Lower lobe of right lung (tissue), 2 donors: Measurements from ENCODE around the gene THRA. TPM values are rescaled to one million over a fixed set of nuclear protein-coding genes. Genes with fewer than 3 reads are reported as not detected.

Experiments used
- ATAC-seq, 2 donors: fragments of 200-7000 bp; cut with Tn5 transposase; one replicate each; pipeline ENCODE4 v1.9.1; 2020 to 2022; ENCODE audit warnings: mild to moderate bottlenecking in 2 of 2, moderate library complexity in 2 of 2
- DNase-seq: peaks from one replicate; pipeline ENCODE4 v3.0.0-alpha.2; 2020
- H3K27ac ChIP-seq: fragments of 200-600 bp; one replicate; pipeline ENCODE4 v1.8.0; 2022
- H3K27me3 ChIP-seq: fragments of 200-600 bp; one replicate; pipeline ENCODE4 v1.8.0; 2022; ENCODE audit warnings: low read depth
- H3K36me3 ChIP-seq: fragments of 200-600 bp; one replicate; pipeline ENCODE4 v1.8.0; 2022; ENCODE audit warnings: mild to moderate bottlenecking
- H3K4me1 ChIP-seq: fragments of 200-600 bp; one replicate; pipeline ENCODE4 v1.8.0; 2022
- H3K4me3 ChIP-seq: fragments of 200-600 bp; one replicate; pipeline ENCODE4 v1.8.0; 2022; ENCODE audit warnings: mild to moderate bottlenecking
- H3K9me3 ChIP-seq: fragments of 200-600 bp; one replicate; pipeline ENCODE4 v1.8.0; 2022
- intact Hi-C: fragments of 100-400 bp; cut with DNase I; formaldehyde crosslinking; loops from one replicate; pipeline ENCODE4 v1.11.0; 2022
- total RNA-seq: library from RNA; stranded (reverse); fragmentation: NEBNext Ultra II Directional; extraction: Animal tissue kit (Norgen Biotek cat#: 25700); gene quantifications from one replicate; pipeline ENCODE4 v1.2.1, GENCODE V29; 2021
- TF ChIP-seq, protein P1 (sequence below): fragments of 200-600 bp; IDR thresholded peaks from one replicate; pipeline ENCODE4 v1.8.0; 2022; ENCODE audit warnings: antibody characterized with exemption, mild to moderate bottlenecking
- donor health status: DM: no; HTN: yes; CAD: no; lungs with severe emphysema.

Gene THRA
- total RNA-seq, 1 donor from 2014 or later = 50.1 TPM

DNA sequence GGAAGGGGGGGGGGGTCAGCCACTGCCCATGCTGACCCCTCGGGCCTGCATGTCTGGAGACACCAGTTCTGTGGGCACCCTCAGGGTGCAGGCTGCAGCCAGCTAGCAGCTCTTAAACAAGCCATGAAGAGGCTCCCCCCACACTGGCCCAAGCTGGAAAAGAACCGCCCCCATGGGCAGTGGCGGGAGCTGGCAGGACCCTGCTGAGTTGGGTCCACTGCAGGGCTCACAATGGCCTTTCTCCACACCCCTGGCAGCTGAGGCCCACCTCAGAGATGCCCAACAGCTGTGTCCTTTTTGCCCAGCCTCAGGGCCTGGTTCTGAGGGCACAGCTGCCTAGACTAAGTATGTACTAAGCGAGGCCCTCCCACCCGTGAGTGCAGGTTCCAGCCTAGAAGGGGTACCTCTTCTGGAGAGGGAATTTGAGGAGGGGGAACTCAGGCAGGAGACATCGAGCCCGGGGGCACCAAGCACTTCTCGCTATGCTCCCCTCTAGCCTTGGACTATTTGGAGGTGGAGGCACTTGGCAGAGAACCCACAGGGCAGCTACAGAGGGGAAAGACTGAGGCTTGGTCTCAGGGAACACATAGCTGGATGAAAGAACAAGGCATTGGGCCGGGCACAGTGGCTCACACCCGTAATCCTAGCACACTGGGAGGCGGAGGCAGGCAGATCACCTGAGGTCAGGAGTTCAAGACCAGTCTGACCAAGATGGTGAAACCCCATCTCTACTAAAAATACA lies 3.2 kb downstream of the THRA start:
- H3K4me3 ChIP-seq = peak overlapping the region; percentile 100
- peak; percentile 37 for DNase-seq
- H3K4me1 ChIP-seq = peaks cover 74% of the 10 kb centered on the region

DNA sequence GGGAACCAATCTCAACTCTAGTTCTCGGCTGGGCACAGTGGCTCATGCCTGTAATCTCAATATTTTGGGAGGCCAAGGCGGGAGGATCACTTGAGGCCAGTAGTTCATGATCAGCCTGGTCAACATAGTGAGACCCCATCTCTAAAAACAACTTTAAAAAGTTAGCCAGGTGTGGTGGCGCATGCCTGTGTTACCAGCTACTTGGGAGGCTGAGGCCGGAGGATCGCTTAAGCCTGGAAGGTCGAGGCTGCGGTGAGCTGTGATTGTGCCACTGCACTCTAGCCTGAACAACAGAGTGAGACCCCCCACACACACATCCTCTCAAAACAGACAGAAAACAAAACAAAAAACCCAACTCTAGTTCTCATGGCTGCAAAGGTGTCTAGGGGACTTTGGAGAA lies 4.9 kb downstream of the THRA start:
- intact Hi-C loops = no loop called here
- TF ChIP-seq, protein P1, sequence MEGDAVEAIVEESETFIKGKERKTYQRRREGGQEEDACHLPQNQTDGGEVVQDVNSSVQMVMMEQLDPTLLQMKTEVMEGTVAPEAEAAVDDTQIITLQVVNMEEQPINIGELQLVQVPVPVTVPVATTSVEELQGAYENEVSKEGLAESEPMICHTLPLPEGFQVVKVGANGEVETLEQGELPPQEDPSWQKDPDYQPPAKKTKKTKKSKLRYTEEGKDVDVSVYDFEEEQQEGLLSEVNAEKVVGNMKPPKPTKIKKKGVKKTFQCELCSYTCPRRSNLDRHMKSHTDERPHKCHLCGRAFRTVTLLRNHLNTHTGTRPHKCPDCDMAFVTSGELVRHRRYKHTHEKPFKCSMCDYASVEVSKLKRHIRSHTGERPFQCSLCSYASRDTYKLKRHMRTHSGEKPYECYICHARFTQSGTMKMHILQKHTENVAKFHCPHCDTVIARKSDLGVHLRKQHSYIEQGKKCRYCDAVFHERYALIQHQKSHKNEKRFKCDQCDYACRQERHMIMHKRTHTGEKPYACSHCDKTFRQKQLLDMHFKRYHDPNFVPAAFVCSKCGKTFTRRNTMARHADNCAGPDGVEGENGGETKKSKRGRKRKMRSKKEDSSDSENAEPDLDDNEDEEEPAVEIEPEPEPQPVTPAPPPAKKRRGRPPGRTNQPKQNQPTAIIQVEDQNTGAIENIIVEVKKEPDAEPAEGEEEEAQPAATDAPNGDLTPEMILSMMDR = no peak
- ATAC-seq (no peak), DNase-seq (no peak)
- H3K9me3 ChIP-seq = no peaks in the 10 kb centered on the region
- H3K36me3 ChIP-seq = no peaks in the 10 kb centered on the region
- no peaks in the 10 kb centered on the region for H3K27me3 ChIP-seq
- H3K4me1 ChIP-seq = peaks cover 86% of the 10 kb centered on the region
- H3K27ac ChIP-seq = peak overlapping the region; percentile 70
- no peak overlapping the region for H3K4me3 ChIP-seq

More for the DNA sequence above, 3.2 kb downstream of the THRA start:
- H3K27ac ChIP-seq = peak overlapping the region; percentile 68
- H3K9me3 ChIP-seq = no peaks in the 10 kb centered on the region
- no peaks in the 10 kb centered on the region for H3K27me3 ChIP-seq
- intact Hi-C loops = no loop called here
- H3K36me3 ChIP-seq = no peaks in the 10 kb centered on the region
- no peak for ATAC-seq
- TF ChIP-seq, protein P1 = no peak

DNA sequence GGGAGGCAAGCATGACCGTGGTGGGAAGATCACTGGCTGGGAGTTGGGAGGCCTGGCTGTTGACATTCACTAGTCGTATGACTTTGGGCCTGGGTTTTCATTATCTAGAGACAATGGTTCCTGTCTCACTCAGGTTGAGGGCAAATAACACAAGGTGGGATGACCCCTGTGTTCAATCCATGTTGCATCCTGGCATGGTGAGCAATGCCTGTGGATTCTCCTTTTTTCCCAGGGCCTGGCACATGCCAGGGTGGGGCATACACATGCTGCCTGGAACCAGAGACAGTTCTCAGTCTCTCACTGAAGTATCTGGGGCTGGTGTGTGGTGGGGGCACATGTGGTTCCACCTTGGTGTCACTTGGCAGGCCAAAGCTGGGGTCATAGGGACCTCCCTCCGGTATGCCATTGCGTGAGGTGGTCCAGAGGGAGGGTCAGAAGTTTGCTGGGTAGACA lies 5.4 kb downstream of the THRA start:
- no peaks in the 10 kb centered on the region for H3K27me3 ChIP-seq
- H3K27ac ChIP-seq = peak overlapping the region; percentile 70
- ATAC-seq (no peak), DNase-seq (no peak)
- no peaks in the 10 kb centered on the region for H3K9me3 ChIP-seq
- H3K4me1 ChIP-seq = peaks cover 91% of the 10 kb centered on the region
- H3K36me3 ChIP-seq = no peaks in the 10 kb centered on the region
- TF ChIP-seq, protein P1 = no peak
- intact Hi-C loops = no loop called here
- peak overlapping the region; percentile 39 for H3K4me3 ChIP-seq

DNA sequence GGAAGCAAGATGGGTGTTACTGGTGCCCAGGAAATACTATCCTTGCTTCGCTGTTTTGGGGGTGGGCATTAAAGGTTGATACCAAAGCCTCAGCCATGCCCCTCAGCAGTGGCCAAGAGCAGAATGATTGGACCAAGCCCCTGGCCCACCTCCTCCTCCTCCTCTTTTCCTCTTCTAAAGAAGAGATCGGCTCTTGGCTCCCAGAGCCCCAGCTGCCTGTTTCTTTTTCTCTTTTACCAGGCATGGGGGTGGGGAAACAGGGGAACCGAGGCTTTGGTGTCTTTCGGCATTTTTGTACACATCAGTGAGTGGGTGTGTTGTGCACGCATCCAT lies 5.8 kb downstream of the THRA start:
- no peaks in the 10 kb centered on the region for H3K27me3 ChIP-seq
- ATAC-seq (no peak), DNase-seq (no peak)
- H3K27ac ChIP-seq = peak overlapping the region; percentile 70
- peak overlapping the region; percentile 39 for H3K4me3 ChIP-seq
- H3K4me1 ChIP-seq = peaks cover 95% of the 10 kb centered on the region
- intact Hi-C loops = no loop called here
- TF ChIP-seq, protein P1 = no peak
- H3K9me3 ChIP-seq = no peaks in the 10 kb centered on the region
- H3K36me3 ChIP-seq = no peaks in the 10 kb centered on the region

DNA sequence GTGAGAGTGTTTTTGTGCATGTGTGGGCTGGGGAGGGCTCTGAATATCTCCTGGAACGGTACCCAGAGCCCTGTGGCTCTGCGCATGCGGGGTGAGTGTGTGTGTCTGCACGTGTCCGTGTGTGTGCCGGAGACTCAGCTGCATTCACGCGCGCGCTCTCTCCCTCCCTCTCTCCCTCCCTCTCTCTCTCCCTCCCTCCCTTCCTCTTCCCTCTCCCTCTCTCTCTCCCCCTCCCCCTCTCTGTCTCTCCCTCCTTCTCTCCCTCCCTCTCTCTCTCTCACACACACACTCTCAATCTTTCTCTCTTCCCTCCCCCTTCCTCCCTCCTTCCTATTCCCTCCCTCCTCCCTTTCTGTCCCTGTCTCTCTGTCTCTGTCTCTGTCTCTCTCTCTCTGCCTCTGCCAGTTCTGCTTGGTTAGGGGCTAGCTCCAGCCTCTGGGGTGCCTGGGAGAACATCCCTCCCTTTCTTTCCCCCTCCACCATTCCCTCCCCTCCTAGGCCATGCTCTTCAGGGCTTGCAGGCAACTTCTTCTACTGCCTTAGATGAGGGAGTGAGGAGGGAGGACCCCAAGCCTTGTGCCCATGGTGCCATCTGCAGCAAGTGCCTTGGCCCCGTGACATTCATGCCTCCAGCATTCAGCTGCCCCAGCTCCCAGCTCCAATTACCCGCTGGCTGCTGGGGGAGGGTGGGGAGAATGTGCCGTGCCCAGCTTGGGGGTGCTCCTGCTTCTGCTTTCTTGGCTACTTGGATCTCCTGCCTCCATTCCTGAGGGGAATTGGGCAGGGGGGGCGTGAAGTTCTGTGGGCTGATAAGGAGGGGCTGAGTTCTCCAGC lies 6.4 kb downstream of the THRA start:
- H3K36me3 ChIP-seq = no peaks in the 10 kb centered on the region
- H3K27ac ChIP-seq = peak overlapping the region; percentile 84
- H3K4me3 ChIP-seq = peak overlapping the region; percentile 43
- TF ChIP-seq, protein P1 = no peak
- no peaks in the 10 kb centered on the region for H3K27me3 ChIP-seq
- H3K4me1 ChIP-seq = peaks cover 94% of the 10 kb centered on the region
- DNase-seq (peak; percentile 89), ATAC-seq (peak; percentile 50 to 62)
- intact Hi-C loops = no loop called here
- H3K9me3 ChIP-seq = no peaks in the 10 kb centered on the region
